GM18858 (cell line): ENCODE results near the gene EPHA10.
"Not testable (repeated sequence)": the region's sequence is repeated elsewhere in the genome, so short reads cannot be mapped to it uniquely, and the experiment has no call there.

Experiments used
- ATAC-seq: cut with Tn5 transposase; IDR thresholded peaks from one replicate; pipeline ENCODE4 v1.9.1; 2021; ENCODE audit not compliant: unreplicated experiment

EPHA10 gene

DNA sequence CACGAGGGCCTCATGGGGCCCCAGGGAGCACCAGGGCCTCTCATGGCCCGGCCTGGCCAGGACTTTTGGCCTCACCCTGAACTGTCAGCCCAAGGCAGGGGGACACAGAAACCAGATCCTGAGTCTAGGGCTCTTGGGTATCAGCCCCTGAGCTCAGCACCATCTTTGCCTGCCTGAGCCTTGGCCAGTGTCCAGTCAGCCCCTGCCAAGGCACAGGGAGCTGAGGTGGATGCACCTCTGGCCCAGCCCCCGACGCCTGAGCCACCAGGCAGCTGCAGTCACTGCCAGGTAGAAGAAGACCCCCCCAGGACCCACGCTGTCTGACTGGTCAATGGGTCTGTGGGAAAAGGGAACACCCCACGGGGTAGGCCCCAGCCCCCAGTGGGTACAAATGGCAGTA, 47.3 kb downstream of the EPHA10 start:
- ATAC-seq, result no peak

DNA sequence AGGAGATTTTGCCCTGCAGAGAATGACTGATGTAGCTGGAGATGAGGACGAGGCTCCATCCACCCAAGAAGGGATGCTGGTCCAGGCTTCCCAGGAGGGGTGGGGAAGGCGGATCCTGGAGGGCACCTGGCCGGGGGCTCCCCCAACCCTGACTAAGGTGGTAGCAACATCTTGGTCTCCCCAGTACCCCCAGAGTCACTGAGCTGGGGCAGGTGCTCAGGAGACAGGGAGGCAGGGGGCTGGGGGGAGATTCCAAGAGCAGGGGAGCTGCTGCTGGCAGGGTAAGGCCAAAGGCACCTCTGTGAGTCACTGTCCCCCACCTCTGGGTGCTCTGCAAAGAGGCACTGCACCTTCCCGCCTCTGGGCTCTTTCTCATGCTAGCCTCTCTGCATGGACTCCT, 48.6 kb downstream of the EPHA10 start:
- ATAC-seq, result no peak

DNA sequence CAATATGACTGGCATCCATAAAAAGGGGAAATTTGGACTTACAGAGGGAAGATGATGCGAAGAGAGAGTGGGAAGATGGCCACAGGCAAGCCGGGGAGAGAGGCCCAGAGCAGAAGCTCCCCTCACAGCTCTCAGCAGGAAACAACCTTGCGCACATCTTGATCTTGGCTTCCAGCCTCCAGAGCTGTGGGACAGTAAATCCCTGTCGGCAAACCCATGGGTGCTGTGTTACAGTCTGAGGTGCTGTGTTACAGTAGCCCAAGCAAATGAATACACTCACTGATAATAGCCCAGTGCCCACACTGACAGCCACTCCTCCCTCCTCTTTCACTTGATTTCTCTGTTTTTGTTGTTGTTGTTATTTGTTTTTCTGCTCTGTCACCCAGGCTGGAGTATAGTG, 50.2 kb downstream of the EPHA10 start:
- no peak for ATAC-seq

DNA sequence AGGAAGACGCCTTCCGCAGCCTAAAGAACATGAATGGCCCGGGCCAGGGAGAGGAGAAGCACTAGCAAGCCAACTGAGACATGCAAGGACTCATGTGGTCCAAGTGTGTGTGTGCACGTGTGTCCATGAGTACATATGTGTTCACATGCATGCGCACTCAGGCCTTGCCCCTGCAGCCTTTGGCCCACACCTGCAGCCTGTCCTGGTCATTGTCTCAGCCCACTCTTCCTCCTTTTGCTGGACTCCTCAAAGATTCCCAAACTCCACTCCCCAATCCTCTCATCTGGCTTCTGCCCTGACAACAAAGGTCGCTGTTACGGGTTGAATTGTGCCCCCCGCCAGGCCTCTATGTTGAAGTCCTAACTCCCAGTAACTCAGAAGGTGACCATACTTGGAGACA, 50.7 kb downstream of the EPHA10 start:
- no peak for ATAC-seq

DNA sequence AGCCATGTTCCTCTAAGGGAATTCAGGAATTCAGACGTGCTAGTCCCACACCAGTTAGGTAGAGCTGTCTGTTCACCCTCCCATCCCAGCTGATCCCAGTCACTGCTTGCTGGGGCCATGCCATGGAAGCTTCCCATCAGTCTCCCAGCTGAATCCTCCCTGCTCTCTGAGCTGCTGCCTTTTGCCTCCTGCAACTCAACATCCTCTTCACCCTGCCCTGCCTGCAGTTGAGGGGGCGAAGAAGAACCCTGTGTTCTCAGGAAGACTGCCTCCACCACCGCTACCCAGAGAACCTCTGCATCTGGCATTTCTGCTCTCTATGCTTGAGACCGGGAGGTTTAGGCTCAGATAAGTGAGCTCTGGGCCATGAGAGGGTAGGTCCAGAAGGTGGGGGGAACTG, 56.4 kb downstream of the EPHA10 start:
- no peak for ATAC-seq

DNA sequence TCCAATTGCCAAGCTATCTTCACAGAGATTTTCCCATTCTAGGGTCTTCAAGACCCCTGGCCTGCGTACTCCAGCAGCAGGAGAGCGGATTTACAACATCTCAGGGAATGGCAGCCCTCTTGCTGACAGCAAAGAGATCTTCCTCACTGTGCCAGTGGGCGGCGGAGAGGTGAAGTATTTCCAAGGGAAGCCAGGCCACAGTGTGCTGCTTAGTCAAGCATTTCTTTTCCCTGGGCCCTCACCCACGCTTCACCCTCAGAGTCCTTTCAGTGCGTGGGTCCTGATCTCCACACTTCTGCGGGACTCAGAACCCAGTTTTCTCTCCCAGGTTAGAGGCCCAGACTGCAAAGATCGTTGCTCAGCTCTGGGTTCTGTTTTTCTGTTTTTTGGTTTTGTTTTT, 59.5 kb downstream of the EPHA10 start:
- no peak for ATAC-seq

DNA sequence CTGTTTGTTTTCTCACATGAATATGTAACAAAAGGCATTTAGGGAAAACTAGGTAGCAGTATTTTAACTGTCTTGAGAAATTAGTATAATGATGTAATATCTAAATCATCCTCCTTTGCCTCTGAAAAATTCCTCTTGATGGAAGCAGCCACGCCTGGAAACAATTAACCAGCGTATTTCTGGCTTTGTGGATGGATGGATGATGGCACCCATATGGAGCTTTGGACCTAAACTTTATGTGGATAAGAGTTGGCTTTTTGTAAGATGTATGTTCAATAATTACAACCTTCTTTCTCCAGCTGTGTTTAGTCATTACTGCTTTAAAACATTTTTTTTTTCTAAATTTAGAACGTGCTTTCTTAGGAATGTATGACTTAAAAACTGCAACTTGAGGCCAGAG, 60.0 kb downstream of the EPHA10 start:
- ATAC-seq, result no peak

DNA sequence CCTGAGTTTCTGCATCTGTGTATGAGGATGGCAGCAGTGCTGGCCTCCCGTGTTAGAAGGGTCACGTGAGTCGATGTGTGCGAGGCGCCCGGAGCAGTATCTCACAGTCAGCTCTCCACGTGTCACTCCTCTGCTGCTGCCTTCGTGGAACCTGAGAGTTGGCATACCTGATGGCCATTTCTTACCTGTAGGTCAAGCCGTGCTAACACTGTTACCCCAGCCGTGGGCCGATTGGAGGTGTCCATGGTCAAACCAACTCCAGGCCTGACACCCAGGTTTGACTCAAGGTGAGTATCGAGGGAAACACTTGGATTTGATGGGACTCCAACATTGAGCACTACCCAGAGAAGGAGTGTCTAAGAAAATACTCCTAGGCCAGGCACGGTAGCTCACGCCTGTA, 61.9 kb downstream of the EPHA10 start:
- no peak for ATAC-seq

DNA sequence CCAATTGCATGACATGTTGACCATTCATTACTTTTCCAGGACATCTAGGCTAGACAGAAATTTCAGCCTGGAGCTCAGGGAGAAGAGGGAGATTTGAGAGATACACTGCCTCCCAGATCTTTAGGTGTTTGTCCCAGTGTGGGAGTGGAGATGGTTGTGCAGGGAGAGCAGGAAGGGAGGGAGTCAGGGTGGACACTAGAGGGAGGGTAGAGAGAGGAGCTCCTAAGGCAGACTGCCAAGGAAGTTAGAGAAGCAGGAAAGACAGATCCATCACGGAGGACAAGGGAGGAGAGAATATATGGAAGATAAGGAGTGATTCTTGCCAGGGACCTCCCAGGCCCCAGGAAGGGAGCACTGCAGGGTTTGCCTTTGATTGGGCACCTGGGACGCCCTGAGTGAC, 63.9 kb downstream of the EPHA10 start:
- no peak for ATAC-seq

DNA sequence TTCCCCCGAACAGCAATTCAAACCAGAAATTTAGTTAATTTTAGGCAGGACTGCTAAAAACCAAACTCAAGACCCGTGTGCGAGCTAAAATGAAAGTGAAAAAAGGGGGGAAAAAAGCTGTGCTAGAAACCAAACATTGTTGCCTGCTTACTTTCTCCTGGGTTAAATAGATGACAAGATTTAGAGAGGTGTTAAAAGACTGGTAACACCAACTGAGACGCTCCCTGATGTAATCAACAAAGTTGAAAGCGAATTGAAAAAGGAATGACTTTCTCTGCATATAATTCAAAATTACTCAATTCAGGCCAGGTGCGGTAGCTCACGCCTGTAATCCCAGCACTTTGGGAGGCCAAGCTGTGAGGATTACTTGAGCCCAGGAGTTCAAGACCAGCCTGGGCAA, 65.8 kb downstream of the EPHA10 start:
- ATAC-seq, result no peak

DNA sequence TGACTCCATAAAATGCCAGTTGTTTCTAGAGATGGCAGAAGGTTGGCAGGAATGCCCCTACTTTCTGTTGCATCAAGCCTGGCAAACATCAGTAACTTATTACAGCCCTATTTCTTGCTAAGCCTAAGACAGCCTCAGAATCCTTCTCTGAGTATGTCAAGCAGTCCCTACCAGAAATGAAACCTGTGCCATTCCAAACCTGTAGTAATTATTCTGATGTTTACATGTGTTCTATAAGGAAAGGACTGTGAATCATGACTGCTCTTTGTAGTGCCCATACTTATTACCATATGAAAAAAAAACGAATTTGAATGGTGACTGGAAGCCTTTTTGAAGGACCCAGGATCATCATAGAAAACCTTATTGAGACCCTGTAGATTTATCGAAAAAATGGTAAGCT, 67.2 kb downstream of the EPHA10 start:
- no peak for ATAC-seq

DNA sequence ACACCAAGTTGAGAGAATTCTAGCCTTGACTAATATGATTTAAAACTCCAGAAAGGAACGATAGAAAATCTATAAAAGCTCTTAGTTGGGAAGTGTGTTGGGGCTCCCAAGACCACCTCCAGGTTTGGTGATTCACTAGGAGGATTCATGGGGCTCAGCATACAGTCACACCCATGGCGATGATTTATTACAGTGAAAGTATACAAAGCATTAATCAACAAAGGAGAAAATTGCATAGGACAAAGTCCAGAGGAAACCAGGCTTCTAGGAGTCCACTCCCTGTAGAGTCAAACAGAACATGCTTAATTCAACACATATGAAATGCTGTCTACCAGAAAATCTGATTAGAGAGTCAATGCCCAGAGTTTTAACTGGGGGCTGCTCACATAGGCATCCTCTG, 67.8 kb downstream of the EPHA10 start:
- no peak for ATAC-seq

DNA sequence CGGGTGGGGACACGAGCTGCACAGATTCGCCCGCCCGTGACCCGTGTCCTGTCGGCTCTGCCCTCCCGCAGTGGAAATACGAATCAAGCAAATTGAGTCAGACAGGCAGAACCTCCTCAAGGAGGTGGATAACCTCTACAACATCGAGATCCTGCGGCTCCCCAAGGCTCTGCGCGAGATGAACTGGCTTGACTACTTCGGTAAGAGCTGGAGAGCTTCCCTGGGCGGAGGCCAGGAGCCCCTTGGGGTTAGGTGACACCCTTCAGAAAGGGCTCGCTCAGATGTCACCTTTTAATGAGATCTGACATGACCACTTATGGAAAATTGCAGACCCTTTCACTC, 72.1 kb downstream of the EPHA10 start:
- no peak for ATAC-seq

DNA sequence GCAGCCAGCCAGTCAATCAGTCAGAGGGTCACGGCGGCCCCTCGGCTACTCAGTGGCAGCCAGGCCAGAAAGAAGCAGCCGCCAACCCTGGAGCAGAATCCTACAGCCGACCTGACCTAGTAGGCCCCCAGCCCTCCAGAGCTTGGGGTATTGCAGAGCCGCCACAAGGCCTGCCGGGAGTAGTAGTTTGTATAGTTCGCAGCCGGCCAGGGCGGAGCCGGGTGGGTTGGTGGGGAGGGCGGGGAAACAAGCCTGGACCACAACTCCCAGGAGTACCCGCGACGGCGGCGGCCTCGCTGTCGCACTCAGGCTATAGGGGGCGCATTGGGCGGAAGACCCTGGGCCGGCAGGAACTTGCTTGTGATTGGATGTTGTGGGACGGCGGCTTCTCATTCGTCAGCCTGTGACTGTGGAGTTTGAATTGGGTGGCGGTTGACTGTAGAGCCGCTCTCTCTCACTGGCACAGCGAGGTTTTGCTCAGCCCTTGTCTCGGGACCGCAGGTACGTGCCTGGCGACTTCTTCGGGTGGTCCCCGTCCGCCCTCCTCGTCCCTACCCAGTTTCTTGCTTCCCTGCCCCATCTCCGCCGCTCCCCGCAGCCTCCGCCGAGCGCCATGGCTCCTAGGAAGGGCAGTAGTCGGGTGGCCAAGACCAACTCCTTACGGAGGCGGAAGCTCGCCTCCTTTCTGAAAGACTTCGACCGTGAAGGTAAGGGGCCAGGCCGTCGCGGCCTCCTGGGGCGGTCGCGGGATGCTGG, 72.7 kb downstream of the EPHA10 start, which contains the start of gene CDCA8:
CDCA8 (plus strand) TSS at position 439 of the 756 bp plus-strand sequence; CDS start at position 614, 175 bp downstream.
- ATAC-seq, result peak; percentile 62

DNA sequence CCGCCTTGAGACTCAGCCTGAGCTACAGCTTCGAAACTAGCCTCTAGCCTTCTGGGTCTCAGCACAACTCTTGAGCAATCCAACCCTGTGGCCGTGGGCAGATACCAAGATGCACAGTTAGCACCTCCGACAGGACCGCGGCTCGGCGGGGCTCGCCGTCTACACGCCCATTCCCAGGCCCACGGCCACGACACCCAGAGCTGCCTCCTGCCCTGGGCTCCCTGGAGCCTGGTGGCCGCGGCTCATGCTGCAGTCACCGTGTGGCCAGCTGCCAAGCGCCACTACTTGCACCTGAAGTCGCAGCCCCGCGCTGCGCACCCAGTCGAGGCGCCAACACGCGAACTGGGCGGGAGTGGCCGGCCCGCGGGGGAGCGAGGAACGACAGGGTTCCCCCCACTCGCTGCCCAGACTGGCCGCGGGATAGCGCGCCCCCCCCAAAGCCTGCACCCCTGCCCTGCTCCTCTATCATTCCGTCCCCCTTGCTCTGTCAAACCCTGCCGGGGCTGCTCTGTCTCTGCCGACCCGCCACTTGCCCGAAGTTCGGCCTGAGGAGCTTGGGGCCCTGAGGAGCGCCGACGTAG, 73.3 kb downstream of the EPHA10 start:
- no peak for ATAC-seq

DNA sequence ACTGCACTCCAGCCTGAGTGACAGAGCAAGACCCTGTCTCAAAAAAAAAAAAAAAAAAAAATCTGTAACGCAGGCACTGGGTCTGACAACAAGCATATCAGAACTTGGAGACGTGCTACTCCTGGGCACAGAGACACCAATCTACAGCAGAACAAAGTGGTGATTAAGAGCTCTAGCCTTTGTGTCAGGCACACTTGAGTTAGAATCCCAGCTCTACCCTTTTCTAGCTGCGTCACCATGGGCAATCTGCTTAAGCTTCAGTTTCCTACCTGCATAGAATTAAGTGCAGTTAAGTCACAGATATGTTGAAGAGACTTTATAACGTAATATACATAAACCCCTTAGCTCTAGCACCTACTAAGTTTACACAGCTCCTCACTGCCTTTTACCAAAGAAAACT, 76.0 kb downstream of the EPHA10 start:
- no peak for ATAC-seq

DNA sequence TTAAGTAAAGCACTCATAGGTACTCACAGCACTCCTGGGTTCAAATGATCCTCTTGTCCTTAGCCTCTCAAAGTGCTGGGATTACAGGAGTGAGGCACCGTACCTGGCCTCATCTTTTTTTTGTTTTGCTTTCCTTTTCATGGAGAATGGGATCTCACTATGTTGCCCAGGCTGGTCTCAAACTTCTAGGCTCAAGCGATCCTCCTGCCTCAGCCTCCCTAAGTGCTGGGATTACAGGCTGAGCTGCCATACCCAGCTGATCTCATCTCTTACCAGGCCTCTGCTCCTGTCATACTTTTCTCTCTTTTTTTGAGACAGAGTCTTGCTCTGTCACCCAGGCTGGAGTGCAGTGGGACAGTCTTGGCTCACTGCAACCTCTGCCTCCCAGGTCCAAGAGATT, 77.2 kb downstream of the EPHA10 start:
- not testable (repeated sequence) for ATAC-seq

DNA sequence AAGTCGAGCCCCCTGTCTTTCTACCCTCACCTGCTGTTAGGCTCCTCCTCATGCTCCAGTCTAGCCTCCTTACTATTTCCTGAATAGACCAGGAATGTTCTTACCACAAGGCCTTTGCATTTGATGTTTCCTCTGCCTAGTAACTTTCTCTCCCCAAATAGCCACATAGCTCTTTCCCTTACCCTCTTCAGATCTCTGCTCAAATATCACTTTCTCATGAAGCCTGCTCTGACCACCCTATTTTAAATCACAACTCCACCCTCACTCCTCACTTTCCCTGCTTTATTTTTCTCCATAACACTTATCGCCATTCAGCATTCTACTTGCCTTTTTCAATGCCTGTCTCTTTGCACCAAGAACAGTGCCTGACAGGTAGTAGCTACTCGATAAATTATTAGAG, 79.2 kb downstream of the EPHA10 start:
- ATAC-seq, result no peak

DNA sequence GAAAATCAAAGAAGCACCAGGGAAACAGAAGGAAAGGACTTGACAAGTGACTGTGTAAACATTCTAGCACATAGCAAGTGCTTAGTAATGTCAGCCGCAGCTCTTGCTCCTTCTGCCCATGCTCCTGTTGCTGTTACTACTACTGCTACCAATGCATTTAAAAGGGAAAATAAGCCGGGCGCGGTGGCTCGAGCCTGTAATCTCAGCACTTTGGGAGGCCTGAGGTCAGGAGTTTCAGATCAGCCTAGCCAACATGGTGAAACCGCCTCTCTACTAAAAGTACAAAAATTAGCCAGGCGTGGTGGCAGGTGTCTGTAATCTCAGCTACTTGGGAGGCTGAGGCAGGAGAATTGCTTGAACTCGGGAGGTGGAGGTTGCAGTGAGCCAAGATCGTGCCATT, 80.7 kb downstream of the EPHA10 start:
- not testable (repeated sequence) for ATAC-seq

DNA sequence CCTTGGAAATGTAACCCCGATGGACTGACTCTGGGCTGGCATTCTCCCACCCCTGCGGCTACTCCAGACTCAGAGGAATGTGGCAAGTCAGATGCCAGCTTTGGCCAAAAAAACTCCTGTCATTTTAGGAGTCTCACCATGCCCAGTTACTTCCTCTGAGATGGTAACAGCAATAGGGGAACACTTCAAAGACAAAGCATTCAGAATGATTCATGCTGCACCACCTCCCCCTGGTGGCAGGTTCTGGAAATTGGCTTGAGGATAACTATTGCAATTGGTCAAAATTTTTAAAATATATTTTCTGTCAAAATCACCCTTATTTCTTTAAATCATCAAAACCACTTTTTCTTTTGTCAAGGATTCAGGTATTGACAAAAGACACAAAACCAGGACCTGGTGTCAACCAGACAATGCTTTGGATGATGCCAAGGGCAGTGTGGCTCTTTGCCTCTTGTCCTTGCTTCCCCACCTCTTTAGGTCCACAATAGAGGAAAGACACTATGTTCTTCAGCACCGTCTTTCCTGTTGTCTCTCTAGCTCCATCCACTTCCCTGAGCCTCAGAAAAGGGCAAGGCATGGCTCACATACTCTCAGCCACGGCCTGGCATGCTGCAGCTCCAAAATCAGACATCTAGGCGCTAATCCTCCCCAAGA, 82.5 kb downstream of the EPHA10 start:
- ATAC-seq, result no peak

DNA sequence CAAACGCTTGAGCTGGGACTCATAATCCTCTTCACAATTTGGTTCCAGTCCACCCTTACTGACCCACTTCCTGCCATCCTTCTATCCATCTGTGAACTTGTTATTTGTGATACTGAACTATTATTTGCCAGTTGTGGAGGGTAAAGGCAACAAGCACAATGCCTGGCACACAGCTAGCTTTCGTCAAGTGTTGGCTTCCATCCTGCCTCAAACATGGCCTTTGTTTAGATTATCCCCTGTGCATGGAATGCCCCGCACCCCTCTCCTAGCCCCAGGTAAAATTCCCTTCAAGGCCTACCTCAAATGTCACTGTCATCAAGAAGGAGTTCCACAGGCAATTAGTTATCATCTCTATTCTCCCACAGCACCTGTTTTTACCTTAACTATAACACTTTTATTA, 84.0 kb downstream of the EPHA10 start:
- ATAC-seq, result no peak

DNA sequence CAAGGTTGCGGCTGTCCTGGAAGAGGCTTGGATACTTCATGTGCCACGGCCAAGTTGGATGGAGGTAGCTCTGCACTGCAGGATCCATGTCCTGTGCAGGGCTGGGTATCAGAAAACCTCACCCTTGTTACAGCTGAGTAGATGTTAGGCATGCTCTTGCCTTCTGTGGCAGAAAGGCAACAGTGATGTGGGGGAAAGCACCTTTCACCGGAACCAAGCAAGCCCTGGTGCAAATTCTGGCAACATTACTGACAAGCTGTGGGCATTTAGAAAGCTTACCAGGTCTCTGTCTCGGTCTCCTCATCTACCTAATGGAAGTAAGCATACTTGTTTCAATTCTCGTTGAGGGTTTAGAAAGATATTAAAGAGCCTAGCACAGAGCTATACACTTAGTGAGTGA, 87.1 kb downstream of the EPHA10 start:
- no peak for ATAC-seq

DNA sequence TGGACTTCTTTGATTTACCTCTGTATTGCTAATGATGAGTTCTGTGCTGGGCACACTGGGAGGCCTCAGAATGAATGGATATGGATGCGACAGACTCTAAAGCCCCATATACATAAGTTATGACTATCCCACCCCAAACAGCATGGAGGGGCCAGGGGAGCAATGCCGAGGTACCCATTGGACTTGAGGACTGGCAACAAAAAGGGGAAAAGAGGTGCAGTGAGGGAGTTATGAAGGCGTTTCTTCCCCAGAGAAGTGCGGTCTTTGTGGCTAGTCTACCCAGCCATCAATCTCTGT, 87.8 kb downstream of the EPHA10 start:
- ATAC-seq, result no peak
